Small intestine (tissue), 7 donors: Measurements from ENCODE around the gene TMEM72. TPM values are rescaled to one million over a fixed set of nuclear protein-coding genes. Genes with fewer than 3 reads are reported as not detected.

ENCODE experiments used
- DNase-seq, 2 donors: peaks; one replicate each; pipeline versions ENCODE4 v3.0.0 to v3.0.0-alpha.2; 2013
- FAIRE-seq: peaks from 2 replicates; lab custom pipeline; 2012; peaks lifted over from hg19 to GRCh38; lab: Jason Lieb, UNC
- H3K27ac ChIP-seq, 3 donors: one replicate each; pipeline ENCODE4 v1.5.1; 2013; ENCODE audit warnings: low read length in 2 of 3, mild to moderate bottlenecking in 2 of 3, control low read depth in 1 of 3, inconsistent platforms in 1 of 3, low read depth in 1 of 3, moderate library complexity in 1 of 3
- H3K27me3 ChIP-seq, 3 donors: one replicate each; pipeline ENCODE4 v1.6.1; 2013; ENCODE audit warnings: low read length in 3 of 3, inconsistent platforms in 1 of 3; ENCODE audit not compliant: control insufficient read depth in 3 of 3, insufficient read depth in 3 of 3
- H3K36me3 ChIP-seq, 3 donors: one replicate each; pipeline ENCODE4 v1.6.1; 2013; ENCODE audit warnings: low read length in 3 of 3, inconsistent platforms in 1 of 3, low read depth in 1 of 3, mild to moderate bottlenecking in 1 of 3, moderate library complexity in 1 of 3; ENCODE audit not compliant: control insufficient read depth in 3 of 3, insufficient read depth in 2 of 3
- H3K4me1 ChIP-seq, 3 donors: one replicate each; pipeline ENCODE4 v1.6.1; 2013; ENCODE audit warnings: low read length in 2 of 3, inconsistent platforms in 1 of 3, low read depth in 1 of 3, mild to moderate bottlenecking in 1 of 3, moderate library complexity in 1 of 3; ENCODE audit not compliant: control insufficient read depth in 3 of 3, insufficient read depth in 2 of 3
- H3K4me3 ChIP-seq, 3 donors: one replicate each; pipeline ENCODE4 v1.5.1; 2013; ENCODE audit warnings: low read length in 3 of 3, control low read depth in 1 of 3, inconsistent platforms in 1 of 3, low read depth in 1 of 3, mild to moderate bottlenecking in 1 of 3, moderate library complexity in 1 of 3
- H3K9me3 ChIP-seq, 2 donors: one replicate each; pipeline ENCODE4 v1.6.1; 2013; ENCODE audit warnings: low read depth in 1 of 2, low read length in 1 of 2; ENCODE audit not compliant: control insufficient read depth in 2 of 2, insufficient read depth in 1 of 2
- WGBS, 3 donors: extraction: QIAGEN DNeasy Blood & Tissue Kit; methylation state at CpG; one replicate each; pipeline ENCODE4 v1.1.7; 2013; 5-methylcytosine and 5-hydroxymethylcytosine counted together
- polyA plus RNA-seq, 4 donors: library from polyadenylated mRNA; stranded (reverse) in 3 of 4; unstranded in 1 of 4; fragments of 200-250 nt in 3 of 4; fragments of 120-200 nt in 1 of 4; gene quantifications; one replicate each; pipeline versions ENCODE4 v1.2.1 to v1.2.3, GENCODE V29; 2013
- donor health status: healthy with polysubstance abuse.
- donor health status: control.
- donor health status: control.
- donor health status: Bipolar disorder and iron deficiency.
- donor health status: healthy.

The TMEM72 gene
- polyA plus RNA-seq, 4 donors = 0.28 to 0.64 TPM; not detected in 2

GRCh38 chr10:44983066-44983894 lies 72.1 kb downstream of the TMEM72 start:
- no peak overlapping the region for H3K27ac ChIP-seq
- FAIRE-seq (no peak), DNase-seq (no peak)

GRCh38 chr10:44983895-44984278 lies 72.8 kb downstream of the TMEM72 start:
- 89 to 94% (median 89%) methylated on average over 10 of the region's 10 CpGs for WGBS, 3 donors
- FAIRE-seq (no peak), DNase-seq (no peak)
- no peaks in the 10 kb centered on the region for H3K27me3 ChIP-seq
- peaks cover 0 to 28% (median 0%) of the 10 kb centered on the region in 3 donors for H3K4me1 ChIP-seq
- no peak overlapping the region for H3K4me3 ChIP-seq
- H3K27ac ChIP-seq = no peak overlapping the region
- H3K9me3 ChIP-seq = no peaks in the 10 kb centered on the region
- H3K36me3 ChIP-seq = peaks cover 0 to 48% (median 14%) of the 10 kb centered on the region in 3 donors

More at GRCh38 chr10:44983066-44983894, 72.1 kb downstream of the TMEM72 start:
- no peaks in the 10 kb centered on the region for H3K9me3 ChIP-seq
- WGBS, 3 donors = 91 to 97% (median 94%) methylated on average over 13 of the region's 13 CpGs
- peaks cover 0 to 33% (median 0%) of the 10 kb centered on the region in 3 donors for H3K4me1 ChIP-seq
- peaks cover 0 to 42% (median 14%) of the 10 kb centered on the region in 3 donors for H3K36me3 ChIP-seq
- no peak overlapping the region for H3K4me3 ChIP-seq
- H3K27me3 ChIP-seq = no peaks in the 10 kb centered on the region

GRCh38 chr10:44984671-44985101 lies 73.5 kb downstream of the TMEM72 start:
- 94 to 95% (median 95%) methylated on average over 15 of the region's 15 CpGs for WGBS, 3 donors
- no peaks in the 10 kb centered on the region for H3K27me3 ChIP-seq
- H3K9me3 ChIP-seq = no peaks in the 10 kb centered on the region
- DNase-seq (no peak), FAIRE-seq (no peak)
- H3K4me3 ChIP-seq = no peak overlapping the region
- H3K27ac ChIP-seq = peak overlapping the region in 1 of 3 donors; percentile 25
- H3K36me3 ChIP-seq = peaks cover 0 to 55% (median 14%) of the 10 kb centered on the region in 3 donors
- peaks cover 0 to 20% (median 0%) of the 10 kb centered on the region in 3 donors for H3K4me1 ChIP-seq

GRCh38 chr10:44985175-44985681 lies 74.1 kb downstream of the TMEM72 start:
- Histone ChIP-seq H3K27ac (peak overlapping the region in 1 of 3 donors; percentile 25), H3K9me3 (no peaks in the 10 kb centered on the region), H3K4me1 (peaks cover 0 to 19% (median 0%) of the 10 kb centered on the region in 3 donors), H3K4me3 (no peak overlapping the region), H3K36me3 (peaks cover 0 to 53% (median 15%) of the 10 kb centered on the region in 3 donors), H3K27me3 (no peaks in the 10 kb centered on the region)
- FAIRE-seq (no peak), DNase-seq (no peak)
- WGBS, 3 donors = 62 to 87% (median 81%) methylated on average over 9 of the region's 9 CpGs

- Histone ChIP-seq H3K27me3 (no peaks in the 10 kb centered on the region), H3K27ac (no peak overlapping the region), H3K4me3 (no peak overlapping the region), H3K9me3 (no peaks in the 10 kb centered on the region), H3K4me1 (peaks cover 0 to 12% (median 0%) of the 10 kb centered on the region in 3 donors), H3K36me3 (peaks cover 0 to 57% (median 22%) of the 10 kb centered on the region in 3 donors)
- FAIRE-seq (no peak), DNase-seq (no peak)
- WGBS, 3 donors = 90 to 98% (median 92%) methylated on average over 3 of the region's 3 CpGs
Observed at GRCh38 chr10:44986179-44986578, 75.0 kb downstream of the TMEM72 start.

Other genes with a start within 250 kb of the TMEM72 start
- 100 to 1,000 TPM in 1 of 4 donors, 10 to 100 TPM in 3; 16.1 to 136 (median 51.8) TPM for gene RASSF4, start 48.5 kb downstream of the TMEM72 start, polyA plus RNA-seq
- 10 to 100 TPM in 1 of 4 donors, 1 to 10 TPM in 3; 4.0 to 39.4 (median 6.0) TPM for gene DEPP1, start 67.5 kb downstream of the TMEM72 start, polyA plus RNA-seq
- gene ZNF22, start 89.6 kb downstream of the TMEM72 start, polyA plus RNA-seq = 10 to 100 TPM in 3 of 4 donors, 1 to 10 TPM in 1; 8.1 to 30.3 (median 13.3) TPM